ENCODE data around the gene LARP1B.
"Not testable (repeated sequence)": the region's sequence is repeated elsewhere in the genome, so short reads cannot be mapped to it uniquely, and the experiment has no call there.

Gene LARP1B

GRCh38 chr4:128060699-128061565 is at the start of gene LARP1B:
Gene LARP1B (plus strand): TSS chr4:128061312. CDS start chr4:128074952, 13,640 bp downstream.
- peak; percentile 84 to 93 (median 87) for DNase-seq (ENCODE audit: low read depth in 3 of 3)

- no peak for DNase-seq (ENCODE audit: low read depth in 3 of 3)
Observed at GRCh38 chr4:128025319-128025718, 35.8 kb upstream of the LARP1B start.

GRCh38 chr4:128029907-128030306 is 31.2 kb upstream of the LARP1B start:
- DNase-seq (ENCODE audit: low read depth in 3 of 3), result no peak

- no peak for DNase-seq (ENCODE audit: low read depth in 3 of 3)
Observed at GRCh38 chr4:128031756-128032384, 29.2 kb upstream of the LARP1B start.

GRCh38 chr4:128039568-128039967 is 21.5 kb upstream of the LARP1B start:
- DNase-seq (ENCODE audit: low read depth in 3 of 3), result no peak

- DNase-seq (ENCODE audit: low read depth in 3 of 3), result not testable (repeated sequence)
Observed at GRCh38 chr4:128047019-128047418, 14.1 kb upstream of the LARP1B start.

GRCh38 chr4:128047514-128047913 is 13.6 kb upstream of the LARP1B start:
- not testable (repeated sequence) for DNase-seq (ENCODE audit: low read depth in 3 of 3)

- not testable (repeated sequence) for DNase-seq (ENCODE audit: low read depth in 3 of 3)
Observed at GRCh38 chr4:128051229-128051628, 9.9 kb upstream of the LARP1B start.

- DNase-seq (ENCODE audit: low read depth in 3 of 3), result not testable (repeated sequence)
Observed at GRCh38 chr4:128054907-128055306, 6.2 kb upstream of the LARP1B start.

- DNase-seq (ENCODE audit: low read depth in 3 of 3), result not testable (repeated sequence)
Observed at GRCh38 chr4:128055441-128056206, 5.5 kb upstream of the LARP1B start.

- no peak for DNase-seq (ENCODE audit: low read depth in 3 of 3)
Observed at GRCh38 chr4:128056396-128056795, 4.7 kb upstream of the LARP1B start.

GRCh38 chr4:128060121-128060698 is 902 bp upstream of the LARP1B start:
- no peak for DNase-seq (ENCODE audit: low read depth in 3 of 3)

- peak; percentile 27 to 63 (median 31) for DNase-seq (ENCODE audit: low read depth in 3 of 3)
Observed at GRCh38 chr4:128061566-128062536, 739 bp downstream of the LARP1B start.

- not testable (repeated sequence) for DNase-seq (ENCODE audit: low read depth in 3 of 3)
Observed at GRCh38 chr4:128066453-128066820, 5.3 kb downstream of the LARP1B start.

GRCh38 chr4:128068918-128069317 is 7.8 kb downstream of the LARP1B start:
- no peak for DNase-seq (ENCODE audit: low read depth in 3 of 3)

- no peak for DNase-seq (ENCODE audit: low read depth in 3 of 3)
Observed at GRCh38 chr4:128076464-128076863, 15.4 kb downstream of the LARP1B start.

- not testable (repeated sequence) for DNase-seq (ENCODE audit: low read depth in 3 of 3)
Observed at GRCh38 chr4:128095293-128095692, 34.2 kb downstream of the LARP1B start.

- DNase-seq (ENCODE audit: low read depth in 3 of 3), result no peak
Observed at GRCh38 chr4:128107766-128108165, 46.7 kb downstream of the LARP1B start.

- DNase-seq (ENCODE audit: low read depth in 3 of 3), result no peak
Observed at GRCh38 chr4:128123036-128123435, 61.9 kb downstream of the LARP1B start.

- no peak for DNase-seq (ENCODE audit: low read depth in 3 of 3)
Observed at GRCh38 chr4:128130621-128131020, 69.5 kb downstream of the LARP1B start.

- no peak for DNase-seq (ENCODE audit: low read depth in 3 of 3)
Observed at GRCh38 chr4:128134925-128135324, 73.8 kb downstream of the LARP1B start.

Data from stimulated activated CD4-positive, alpha-beta T cell treated with anti-CD3 and anti-CD28 coated beads, TNF-alpha, amount 100 ng/mL, for 24 hours (primary cell).